A673 (cell line): ENCODE measurements around the gene DGKZ. TPM values are rescaled to one million over a fixed set of nuclear protein-coding genes. Genes with fewer than 3 reads are reported as not detected.
"Not testable (repeated sequence)": the region's sequence is repeated elsewhere in the genome, so short reads cannot be mapped to it uniquely, and the experiment has no call there.

Source experiments
- BruUV-seq: library from RNA; stranded (reverse); fragments of 400-500 nt; replicated peaks from 2 replicates; lab custom pipeline; 2021; lab: Mats Ljungman, UMichigan
- CTCF ChIA-PET: fragments of 300-600 bp; sonication (Branson Sonifier 250); formaldehyde crosslinking; loops from one replicate; lab custom pipeline; 2022; ENCODE audit warnings: antibody characterized with exemption; lab: Charles Lee
- POLR2A ChIA-PET: fragments of 300-600 bp; sonication (Branson Sonifier 250); formaldehyde crosslinking; loops from one replicate; lab custom pipeline; 2022; ENCODE audit warnings: antibody characterized with exemption; ENCODE audit not compliant: low non-redundant PET; lab: Charles Lee
- DNase-seq: peaks from one replicate; pipeline ENCODE4 v3.0.0-alpha.2; 2015; ENCODE audit warnings: low spot score
- H3K27ac ChIP-seq: fragments of 200-600 bp; sonication (generic); 2 replicates; pipeline ENCODE4 v1.5.1; 2016; ENCODE audit warnings: mixed run types, low read depth, mild to moderate bottlenecking, mixed read lengths, antibody characterized with exemption, low read length; ENCODE audit not compliant: poor library complexity, severe bottlenecking
- H3K27me3 ChIP-seq: fragments of 200-600 bp; sonication (generic); replicated peaks from 2 replicates; pipeline ENCODE4 v1.6.1; 2017; ENCODE audit warnings: mixed run types, low read depth, mild to moderate bottlenecking, mixed read lengths, antibody characterized with exemption, low read length; ENCODE audit not compliant: insufficient read depth, poor library complexity
- H3K36me3 ChIP-seq: fragments of 200-600 bp; sonication (generic); 2 replicates; pipeline ENCODE4 v1.6.1; 2016; ENCODE audit warnings: mixed run types, mild to moderate bottlenecking, mixed read lengths, antibody characterized with exemption, low read length; ENCODE audit not compliant: insufficient read depth, poor library complexity, severe bottlenecking
- H3K4me1 ChIP-seq: fragments of 200-600 bp; sonication (generic); 2 replicates; pipeline ENCODE4 v1.6.1; 2017; ENCODE audit warnings: mixed run types, mild to moderate bottlenecking, mixed read lengths, antibody characterized with exemption, low read length; ENCODE audit not compliant: insufficient read depth, poor library complexity, severe bottlenecking
- H3K4me3 ChIP-seq: fragments of 200-600 bp; sonication (generic); 2 replicates; pipeline ENCODE4 v1.5.1; 2016; ENCODE audit warnings: low read depth, mixed run types, mild to moderate bottlenecking, mixed read lengths, low read length; ENCODE audit not compliant: poor library complexity, severe bottlenecking
- H3K9me3 ChIP-seq: fragments of 200-600 bp; sonication (generic); 2 replicates; pipeline ENCODE4 v1.6.1; 2016; ENCODE audit warnings: mixed run types, low read depth, mild to moderate bottlenecking, mixed read lengths, antibody characterized with exemption, low read length; ENCODE audit not compliant: poor library complexity, severe bottlenecking
- EZH2 ChIP-seq: fragments of 200-600 bp; sonication (generic); IDR thresholded peaks from 2 replicates; pipeline ENCODE4 v1.6.1; 2017; ENCODE audit warnings: borderline replicate concordance, low read depth, mild to moderate bottlenecking, mixed read lengths, antibody characterized with exemption, low read length; ENCODE audit not compliant: poor library complexity, severe bottlenecking
- intact Hi-C: fragments of 100-400 bp; cut with micrococcal nuclease; formaldehyde crosslinking; loops from one replicate; pipeline ENCODE4 v1.10.0; 2022; ENCODE audit not compliant: unreplicated experiment
- total RNA-seq: library from RNA; stranded (reverse); gene quantifications from 2 replicates; pipeline ENCODE4 v1.2.3, GENCODE V29; 2021
- TF ChIP-seq, protein P1 (sequence below): fragments of 300-800, 200-600 bp; sonication (generic); conservative IDR thresholded peaks from 2 replicates; pipeline ENCODE4 v1.5.1; 2017; ENCODE audit warnings: low read depth, mild to moderate bottlenecking, antibody characterized with exemption, low read length, moderate library complexity, mixed read lengths

The DGKZ gene
- total RNA-seq, 1 experiment from 2014 or later: 145 TPM

DNA sequence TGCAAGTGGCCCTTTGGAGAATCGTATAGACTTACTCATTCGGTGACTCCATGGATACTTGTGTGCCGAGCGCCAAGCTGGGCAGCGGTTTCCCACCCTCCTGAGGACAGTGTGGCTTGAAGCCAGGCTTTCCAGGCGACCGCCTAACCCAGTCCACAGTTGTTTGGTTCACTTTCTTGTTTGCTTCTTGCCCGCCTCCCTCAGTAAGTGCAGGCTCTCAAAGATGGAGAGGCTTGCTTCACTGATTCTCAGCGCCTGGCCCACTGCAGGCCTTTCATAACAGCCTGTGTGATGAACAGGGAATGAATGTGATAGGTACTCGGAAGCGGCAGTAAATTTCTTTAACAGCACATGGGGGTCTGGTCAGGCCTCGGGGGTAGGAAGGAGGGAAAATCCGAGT is 23.0 kb downstream of the DGKZ start:
- H3K27ac ChIP-seq: no peak overlapping the region
- TF ChIP-seq EZH2: no peak
- TF ChIP-seq, protein P1, sequence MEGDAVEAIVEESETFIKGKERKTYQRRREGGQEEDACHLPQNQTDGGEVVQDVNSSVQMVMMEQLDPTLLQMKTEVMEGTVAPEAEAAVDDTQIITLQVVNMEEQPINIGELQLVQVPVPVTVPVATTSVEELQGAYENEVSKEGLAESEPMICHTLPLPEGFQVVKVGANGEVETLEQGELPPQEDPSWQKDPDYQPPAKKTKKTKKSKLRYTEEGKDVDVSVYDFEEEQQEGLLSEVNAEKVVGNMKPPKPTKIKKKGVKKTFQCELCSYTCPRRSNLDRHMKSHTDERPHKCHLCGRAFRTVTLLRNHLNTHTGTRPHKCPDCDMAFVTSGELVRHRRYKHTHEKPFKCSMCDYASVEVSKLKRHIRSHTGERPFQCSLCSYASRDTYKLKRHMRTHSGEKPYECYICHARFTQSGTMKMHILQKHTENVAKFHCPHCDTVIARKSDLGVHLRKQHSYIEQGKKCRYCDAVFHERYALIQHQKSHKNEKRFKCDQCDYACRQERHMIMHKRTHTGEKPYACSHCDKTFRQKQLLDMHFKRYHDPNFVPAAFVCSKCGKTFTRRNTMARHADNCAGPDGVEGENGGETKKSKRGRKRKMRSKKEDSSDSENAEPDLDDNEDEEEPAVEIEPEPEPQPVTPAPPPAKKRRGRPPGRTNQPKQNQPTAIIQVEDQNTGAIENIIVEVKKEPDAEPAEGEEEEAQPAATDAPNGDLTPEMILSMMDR: no peak
- no peak for DNase-seq
- ChIA-PET CTCF (interaction anchor here (0.7 to 1.5 kb wide), 3 partner anchors 10 to 166 kb away, joined by 3 read pairs; partner anchors contain the start of gene DGKZ), POLR2A (no interaction called here)
- H3K4me3 ChIP-seq: no peak overlapping the region
- peaks cover 39% of the 10 kb centered on the region for H3K36me3 ChIP-seq
- BruUV-seq: no TSS peak
- H3K27me3 ChIP-seq: no peaks in the 10 kb centered on the region
- intact Hi-C loops: no loop called here
- peaks cover 13% of the 10 kb centered on the region for H3K4me1 ChIP-seq
- H3K9me3 ChIP-seq: no peaks in the 10 kb centered on the region

DNA sequence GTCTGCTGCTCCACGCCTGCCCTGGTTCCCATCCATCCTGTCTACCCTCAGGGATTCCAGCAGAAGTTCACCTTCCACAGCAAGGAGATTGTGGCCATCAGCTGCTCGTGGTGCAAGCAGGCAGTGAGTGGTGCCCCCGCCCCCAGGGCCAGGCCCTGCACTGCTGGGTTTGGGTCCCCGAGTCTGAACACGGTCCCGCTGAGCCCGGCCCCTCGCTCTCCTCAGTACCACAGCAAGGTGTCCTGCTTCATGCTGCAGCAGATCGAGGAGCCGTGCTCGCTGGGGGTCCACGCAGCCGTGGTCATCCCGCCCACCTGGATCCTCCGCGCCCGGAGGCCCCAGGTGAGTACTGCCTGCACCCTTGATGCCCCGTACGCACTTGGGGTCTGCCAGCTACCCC is 24.0 kb downstream of the DGKZ start:
- POLR2A ChIA-PET, CTCF ChIA-PET, intact Hi-C loops: not testable (repeated sequence)

DNA sequence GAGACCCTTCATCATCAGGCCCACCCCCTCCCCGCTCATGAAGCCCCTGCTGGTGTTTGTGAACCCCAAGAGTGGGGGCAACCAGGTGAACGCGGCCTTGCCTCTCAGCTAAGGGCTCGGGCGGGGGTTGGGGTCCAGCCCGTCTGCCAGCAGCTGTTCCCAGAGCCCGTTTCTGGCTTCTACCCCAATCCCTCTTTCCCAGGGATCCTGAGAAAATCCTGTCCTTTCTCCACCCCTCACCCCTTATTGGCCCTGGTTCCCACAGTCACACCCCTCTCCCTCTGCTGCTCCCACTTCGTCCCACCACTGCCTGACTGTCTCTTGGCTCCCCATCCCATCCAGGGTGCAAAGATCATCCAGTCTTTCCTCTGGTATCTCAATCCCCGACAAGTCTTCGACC is 24.8 kb downstream of the DGKZ start:
- Histone ChIP-seq H3K9me3 (no peaks in the 10 kb centered on the region), H3K4me3 (no peak overlapping the region), H3K4me1 (peaks cover 10% of the 10 kb centered on the region), H3K27me3 (no peaks in the 10 kb centered on the region), H3K36me3 (peaks cover 56% of the 10 kb centered on the region), H3K27ac (peak overlapping the region; percentile 12)
- no peak for DNase-seq
- intact Hi-C loops: no loop called here
- TF ChIP-seq, protein P1: no peak
- TF ChIP-seq EZH2: no peak
- no TSS peak for BruUV-seq
- ChIA-PET CTCF (interaction anchor here (0.6 kb wide), 1 partner anchor 94 kb away, joined by 3 read pairs; the partner anchor contains the start of gene CREB3L1), POLR2A (no interaction called here)

More for the DNA sequence above, 24.0 kb downstream of the DGKZ start:
- BruUV-seq, H3K9me3 ChIP-seq, H3K27ac ChIP-seq, H3K4me3 ChIP-seq, DNase-seq, H3K27me3 ChIP-seq: not testable (repeated sequence)
- Histone ChIP-seq H3K4me1 (peaks cover 13% of the 10 kb centered on the region), H3K36me3 (peaks cover 49% of the 10 kb centered on the region)

DNA sequence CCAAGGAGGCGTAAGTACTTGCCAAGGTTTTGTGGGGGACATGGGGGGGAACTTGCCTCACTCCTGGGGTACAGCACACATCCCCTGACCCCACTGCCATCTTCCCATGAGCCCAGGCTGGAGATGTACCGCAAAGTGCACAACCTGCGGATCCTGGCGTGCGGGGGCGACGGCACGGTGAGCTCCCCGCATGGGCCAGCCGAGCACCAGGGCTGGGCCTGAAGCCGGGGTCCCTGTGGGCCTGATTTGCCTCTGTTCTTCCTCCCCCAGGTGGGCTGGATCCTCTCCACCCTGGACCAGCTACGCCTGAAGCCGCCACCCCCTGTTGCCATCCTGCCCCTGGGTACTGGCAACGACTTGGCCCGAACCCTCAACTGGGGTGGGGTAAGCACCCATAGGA is 25.2 kb downstream of the DGKZ start:
- not testable (repeated sequence) for BruUV-seq
- CTCF ChIA-PET: interaction anchor here (0.6 kb wide), 1 partner anchor 95 kb away, joined by 3 read pairs; the partner anchor contains the start of gene CREB3L1

More for the DNA sequence above, 25.2 kb downstream of the DGKZ start:
- intact Hi-C loops, DNase-seq, H3K4me1 ChIP-seq, POLR2A ChIA-PET, H3K9me3 ChIP-seq, H3K27me3 ChIP-seq, H3K4me3 ChIP-seq, H3K27ac ChIP-seq: not testable (repeated sequence)
- H3K36me3 ChIP-seq: peaks cover 59% of the 10 kb centered on the region
